HL-60/S4 treated with phorbol 12-myristate 13-acetate at 8.2 ng/mL for 4 days and 3 days (cell line): ENCODE data around the gene TMEM150B.
"Not testable (repeated sequence)": the region's sequence is repeated elsewhere in the genome, so short reads cannot be mapped to it uniquely, and the experiment has no call there.

Source experiments
- in situ Hi-C: fragments of 300-500 bp; cut with MboI; formaldehyde crosslinking; loops from 2 replicates; pipeline ENCODE4 v1.15.0; 2022; ENCODE audit warnings: low sequenced_read_pairs

TMEM150B gene

GRCh38 chr19:55339889-55340783 is 15.0 kb upstream of the TMEM150B start:
- in situ Hi-C loops: no loop called here

- in situ Hi-C loops: no loop called here
These were observed 14.2 kb upstream of the TMEM150B start, which contains the start of gene KMT5C for GRCh38 chr19:55339105-55339888. TSS of gene KMT5C (plus strand) at chr19:55339876. CDS start at chr19:55341937, 2,061 bp downstream.

- in situ Hi-C loops: no loop called here
These were observed 11.0 kb upstream of the TMEM150B start for GRCh38 chr19:55336101-55336500.

- in situ Hi-C loops: no loop called here
These were observed 8.7 kb upstream of the TMEM150B start for GRCh38 chr19:55333870-55334269.

DNA sequence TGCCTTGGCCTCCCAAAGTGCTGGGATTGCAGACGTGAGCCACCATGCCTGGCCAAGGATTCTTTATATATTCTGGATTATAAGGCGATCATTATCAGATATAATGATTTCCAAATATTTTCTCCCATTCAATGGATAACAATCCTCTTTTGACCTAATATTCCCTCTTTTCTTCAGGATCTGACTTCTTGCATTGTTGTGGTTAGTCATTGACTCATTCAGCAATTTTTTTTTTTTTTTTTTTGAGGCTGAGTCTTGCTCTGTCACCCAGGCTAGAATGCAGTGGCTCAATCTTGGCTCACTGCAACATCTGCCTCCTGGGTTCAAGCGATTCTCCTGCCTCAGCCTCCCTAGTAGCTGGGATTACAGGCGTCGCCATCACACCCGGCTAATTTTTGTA is 4.7 kb upstream of the TMEM150B start:
- in situ Hi-C loops: not testable (repeated sequence)

GRCh38 chr19:55328774-55329318 is 3.7 kb upstream of the TMEM150B start:
- in situ Hi-C loops: not testable (repeated sequence)

- in situ Hi-C loops: no loop called here
These were observed 479 bp downstream of the TMEM150B start for GRCh38 chr19:55324662-55325061.

GRCh38 chr19:55322204-55322885 is 2.8 kb downstream of the TMEM150B start:
- in situ Hi-C loops: no loop called here

- in situ Hi-C loops: no loop called here
These were observed 3.5 kb downstream of the TMEM150B start for GRCh38 chr19:55321466-55322137.

DNA sequence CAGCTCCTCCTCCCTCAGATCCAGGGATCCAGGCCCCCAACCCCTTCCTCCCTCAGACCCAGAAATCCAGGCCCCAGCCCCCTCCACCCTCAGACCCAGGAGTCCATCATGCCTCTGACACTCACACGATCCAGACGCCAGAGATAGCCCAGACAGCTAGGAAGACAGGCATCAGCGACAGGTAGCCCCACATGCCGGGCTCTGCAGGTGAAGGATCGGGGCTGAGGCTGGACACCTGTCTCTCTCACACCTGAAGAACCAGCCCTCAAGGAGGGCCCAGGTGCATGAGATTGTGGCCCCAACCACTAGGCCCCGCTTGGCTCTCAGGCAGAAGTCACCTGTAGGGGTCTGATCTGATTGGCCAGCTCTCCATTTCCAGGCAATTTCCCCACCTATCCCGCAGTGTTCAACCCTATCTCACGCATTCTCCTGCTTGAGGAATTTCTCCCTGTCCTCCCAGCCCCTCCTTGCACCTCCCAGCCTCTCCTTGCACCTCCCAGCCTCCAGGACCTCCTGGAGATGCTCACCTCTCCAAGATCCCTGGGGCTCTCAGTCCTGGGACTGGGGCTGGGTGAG is 4.2 kb downstream of the TMEM150B start:
- in situ Hi-C loops: no loop called here

- in situ Hi-C loops: no loop called here
These were observed 5.4 kb downstream of the TMEM150B start for GRCh38 chr19:55319785-55320184.

DNA sequence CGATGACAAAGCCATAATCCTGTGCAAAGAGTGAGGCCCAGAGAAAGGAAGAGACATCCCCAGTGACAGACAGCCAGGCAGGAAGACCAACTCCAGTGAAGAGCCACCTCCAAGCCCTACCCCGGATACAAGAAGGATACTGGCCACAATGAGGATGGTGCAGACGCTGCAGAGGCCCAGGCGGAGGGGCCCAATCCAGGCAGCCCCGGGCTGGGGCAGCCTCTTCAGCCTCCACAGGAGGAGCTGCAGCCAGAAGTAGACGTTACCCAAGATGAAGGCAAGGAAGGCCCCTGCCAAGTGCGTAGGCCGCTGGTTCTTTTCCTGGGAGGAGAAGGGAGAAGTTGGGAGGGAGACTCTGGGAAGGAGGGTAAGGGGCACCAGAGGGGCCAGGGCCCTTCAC is 8.5 kb downstream of the TMEM150B start:
- in situ Hi-C loops: no loop called here

DNA sequence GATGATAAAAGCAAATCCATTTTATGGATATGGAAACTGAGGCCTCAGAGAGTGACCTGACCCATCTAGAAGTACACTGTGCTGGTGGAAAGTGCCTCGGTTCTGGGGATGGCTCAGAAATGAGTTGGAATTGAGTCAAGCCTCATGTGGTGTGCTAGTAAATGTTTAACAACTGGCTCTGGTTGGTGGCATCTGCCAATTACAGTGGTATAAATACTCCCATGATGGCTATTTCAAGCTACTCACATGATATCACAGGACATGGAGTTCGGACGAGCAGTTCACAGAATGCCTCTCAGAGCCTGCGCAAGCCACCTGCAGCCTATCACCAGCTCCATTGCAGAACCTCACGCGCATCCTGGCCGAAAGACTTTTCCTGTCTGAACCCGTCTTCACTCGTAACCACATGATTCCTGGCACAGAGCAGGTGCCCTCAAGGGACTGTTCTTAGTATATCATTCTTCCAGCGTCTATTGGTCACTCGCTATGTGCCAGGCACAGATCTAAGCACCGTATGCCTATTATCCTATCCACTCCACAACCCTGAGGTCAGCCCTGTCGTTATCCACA is 9.1 kb downstream of the TMEM150B start:
- in situ Hi-C loops: no loop called here

DNA sequence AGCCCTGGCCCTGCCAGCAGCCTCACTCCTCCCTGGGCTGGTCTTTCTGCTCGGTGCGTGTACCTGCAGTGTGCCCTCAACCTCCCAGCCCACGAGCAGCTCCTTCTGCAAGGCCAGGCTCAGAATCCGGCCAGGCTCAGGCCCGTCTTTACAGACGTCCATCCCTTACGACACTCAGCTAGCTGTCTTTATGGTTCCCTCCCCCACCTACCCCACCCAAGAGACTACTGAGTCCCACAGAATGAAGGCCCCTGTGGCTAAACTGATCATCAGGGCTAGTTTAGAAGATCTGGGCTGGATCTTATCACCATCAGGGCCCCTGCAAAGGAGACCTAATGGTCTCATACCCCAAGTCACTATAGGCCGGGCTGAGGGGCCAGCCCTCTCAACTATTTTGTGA is 10.7 kb downstream of the TMEM150B start:
- in situ Hi-C loops: no loop called here

DNA sequence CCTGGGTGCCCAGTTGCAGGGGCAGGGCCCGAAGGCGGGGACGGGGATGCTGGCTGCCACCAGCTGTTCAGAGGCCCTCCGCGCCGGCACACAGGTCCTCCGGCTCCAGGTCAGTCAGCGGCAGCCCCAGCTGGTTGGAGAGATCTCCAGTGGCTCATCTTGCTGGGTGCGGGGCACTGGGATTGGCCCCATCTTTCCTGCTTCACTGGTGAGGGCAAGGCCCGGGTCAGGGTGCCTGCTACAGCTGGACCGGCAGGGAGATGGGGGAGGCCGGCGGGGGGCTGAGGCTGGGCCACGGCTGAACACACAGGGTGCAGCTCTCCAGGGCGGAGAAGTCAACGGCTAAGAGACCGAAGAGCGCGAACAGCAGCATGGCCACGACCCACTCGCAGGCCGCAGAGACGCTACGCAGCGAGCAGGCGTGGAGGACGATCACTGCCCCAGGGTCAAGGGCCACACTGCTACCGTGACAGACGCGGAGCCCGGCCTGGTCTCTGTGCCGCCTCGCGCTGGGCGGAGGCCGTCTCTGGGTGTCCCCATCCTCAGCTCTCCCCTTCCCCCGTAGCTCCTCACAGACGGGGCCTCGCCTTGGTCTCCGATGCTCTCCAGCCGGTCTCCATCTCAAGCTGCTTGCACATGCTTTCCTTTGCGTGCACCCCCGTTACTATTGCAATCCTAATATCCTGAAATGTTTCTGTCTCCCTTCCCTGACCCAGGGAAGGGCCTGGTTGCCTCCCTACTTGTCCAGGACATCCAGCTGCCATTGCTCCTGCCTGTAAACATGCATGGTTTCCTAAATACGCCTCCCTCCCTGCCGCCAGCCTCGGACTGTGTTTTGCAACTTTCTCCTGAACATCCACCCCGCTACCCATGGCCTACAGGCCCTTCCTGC is 12.3 kb downstream of the TMEM150B start:
- in situ Hi-C loops: no loop called here

DNA sequence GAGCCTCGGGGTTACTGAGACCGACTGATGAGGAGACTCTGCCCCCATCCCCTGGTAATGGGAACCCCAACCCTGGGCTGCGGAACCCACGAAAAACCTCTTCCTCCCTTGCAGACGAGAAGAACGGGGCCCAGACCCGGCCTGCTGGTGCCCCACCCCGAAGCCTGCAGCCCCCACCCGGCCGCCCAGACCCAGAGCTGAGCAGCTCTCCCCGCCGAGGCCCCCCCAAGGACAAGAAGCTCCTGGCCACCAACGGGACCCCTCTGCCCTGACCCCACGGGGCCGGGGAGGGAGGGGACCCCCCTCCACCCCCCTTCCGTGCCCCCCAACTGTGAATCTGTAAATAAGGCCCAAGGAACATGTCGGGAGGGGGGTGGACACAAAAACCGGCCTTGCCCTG is 13.3 kb downstream of the TMEM150B start:
- in situ Hi-C loops: no loop called here

GRCh38 chr19:55311397-55311796 is 13.7 kb downstream of the TMEM150B start:
- in situ Hi-C loops: no loop called here

GRCh38 chr19:55310498-55310897 is 14.6 kb downstream of the TMEM150B start:
- in situ Hi-C loops: no loop called here

DNA sequence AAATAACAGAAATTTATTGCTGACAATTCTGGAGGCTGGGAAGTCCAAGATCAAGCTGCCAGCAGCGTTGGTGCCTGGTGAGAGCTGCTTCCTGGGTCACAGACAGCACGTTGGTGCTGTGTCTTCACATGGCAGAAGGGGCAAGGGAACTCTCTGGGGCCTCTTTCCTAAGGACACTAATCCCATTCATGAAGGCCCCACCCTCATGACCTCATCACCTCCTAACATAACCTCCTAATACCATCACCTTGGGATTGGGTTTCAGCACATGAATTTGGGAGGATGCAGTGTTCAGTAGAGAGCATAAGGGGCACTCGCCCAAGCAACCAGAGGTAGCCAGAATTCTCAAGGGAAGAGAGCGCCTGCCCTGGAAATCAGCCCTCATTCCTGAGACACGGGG is 15.7 kb downstream of the TMEM150B start:
- in situ Hi-C loops: no loop called here
